H9 (cell line): ENCODE measurements around the gene KLF2. TPM values are rescaled to one million over a fixed set of nuclear protein-coding genes. Genes with fewer than 3 reads are reported as not detected.
A peak's percentile ranks its signal among the peaks of the same experiment; 100 is the strongest.

Experiments
- DNase-seq: peaks from one replicate; pipeline ENCODE4 v3.0.0-alpha.2; 2017
- H2AFZ ChIP-seq: one replicate; pipeline ENCODE4 v1.6.1; 2013; ENCODE audit warnings: mild to moderate bottlenecking, low read length, control low read depth, moderate library complexity
- H2AK5ac ChIP-seq: 2 replicates; pipeline ENCODE4 v1.6.1; 2013; ENCODE audit warnings: low read length, control low read depth, mixed read lengths; ENCODE audit not compliant: insufficient read length
- H2BK120ac ChIP-seq: one replicate; pipeline ENCODE4 v1.6.1; 2013; ENCODE audit warnings: low read depth, mild to moderate bottlenecking, low read length, control low read depth, inconsistent platforms; ENCODE audit not compliant: poor library complexity, severe bottlenecking
- H2BK12ac ChIP-seq: 2 replicates; pipeline ENCODE4 v1.6.1; 2013; ENCODE audit warnings: low read length, control low read depth, mixed read lengths, low read depth; ENCODE audit not compliant: insufficient read length
- H2BK15ac ChIP-seq: 2 replicates; pipeline ENCODE4 v1.6.1; 2013; ENCODE audit warnings: low read depth, low read length, control low read depth
- H2BK20ac ChIP-seq: one replicate; pipeline ENCODE4 v1.6.1; 2013; ENCODE audit warnings: low read depth, mild to moderate bottlenecking, low read length, control low read depth, inconsistent platforms; ENCODE audit not compliant: poor library complexity, severe bottlenecking
- H2BK5ac ChIP-seq: 2 replicates; pipeline ENCODE4 v1.6.1; 2013; ENCODE audit warnings: low read length, control low read depth, mixed read lengths; ENCODE audit not compliant: insufficient read length
- H3K14ac ChIP-seq: 2 replicates; pipeline ENCODE4 v1.6.1; 2013; ENCODE audit warnings: low read length, control low read depth; ENCODE audit not compliant: insufficient read depth
- H3K18ac ChIP-seq: 2 replicates; pipeline ENCODE4 v1.6.1; 2013; ENCODE audit warnings: low read depth, mild to moderate bottlenecking, mixed read lengths, low read length, control low read depth; ENCODE audit not compliant: insufficient read length
- H3K23ac ChIP-seq: 2 replicates; pipeline ENCODE4 v1.6.1; 2013; ENCODE audit warnings: low read length, control low read depth, mixed read lengths, low read depth; ENCODE audit not compliant: insufficient read length
- H3K23me2 ChIP-seq: 2 replicates; pipeline ENCODE4 v1.6.1; 2013; ENCODE audit warnings: low read depth, mild to moderate bottlenecking, mixed read lengths, low read length, control low read depth; ENCODE audit not compliant: insufficient read length, poor library complexity, severe bottlenecking
- H3K27ac ChIP-seq: 2 replicates; pipeline ENCODE4 v1.5.1; 2013; ENCODE audit warnings: low read length, control low read depth, mixed read lengths, low read depth; ENCODE audit not compliant: insufficient read length
- H3K27me3 ChIP-seq: 2 replicates; pipeline ENCODE4 v1.6.1; 2013; ENCODE audit warnings: low read length, control low read depth, inconsistent platforms; ENCODE audit not compliant: insufficient read depth
- H3K4ac ChIP-seq: 2 replicates; pipeline ENCODE4 v1.6.1; 2013; ENCODE audit warnings: low read depth, mild to moderate bottlenecking, control low read depth, inconsistent platforms, low read length, moderate library complexity
- H3K4me1 ChIP-seq: 2 replicates; pipeline ENCODE4 v1.6.1; 2013; ENCODE audit warnings: low read length, control low read depth, inconsistent platforms; ENCODE audit not compliant: insufficient read depth
- H3K4me2 ChIP-seq: 2 replicates; pipeline ENCODE4 v1.6.1; 2013; ENCODE audit warnings: low read length, control low read depth, mixed read lengths; ENCODE audit not compliant: insufficient read length, insufficient read depth
- H3K56ac ChIP-seq: 2 replicates; pipeline ENCODE4 v1.6.1; 2013; ENCODE audit warnings: low read depth, mild to moderate bottlenecking, mixed read lengths, low read length, control low read depth; ENCODE audit not compliant: insufficient read length
- H3K79me1 ChIP-seq: 2 replicates; pipeline ENCODE4 v1.6.1; 2013; ENCODE audit warnings: low read depth, mild to moderate bottlenecking, moderate library complexity, low read length, control low read depth, inconsistent platforms; ENCODE audit not compliant: insufficient read depth, poor library complexity, severe bottlenecking
- H3K79me2 ChIP-seq: 2 replicates; pipeline ENCODE4 v1.6.1; 2013; ENCODE audit warnings: low read length, control low read depth, inconsistent platforms; ENCODE audit not compliant: insufficient read depth
- H3K9ac ChIP-seq: 2 replicates; pipeline ENCODE4 v1.6.1; 2013; ENCODE audit warnings: low read length, control low read depth, mixed read lengths; ENCODE audit not compliant: insufficient read length; ENCODE audit errors: extremely low read depth
- H3K9me3 ChIP-seq: one replicate; pipeline ENCODE4 v1.6.1; 2013; ENCODE audit warnings: low read depth, low read length, inconsistent platforms; ENCODE audit not compliant: control insufficient read depth
- H3T11ph ChIP-seq: one replicate; pipeline ENCODE4 v1.6.1; 2013; ENCODE audit warnings: mild to moderate bottlenecking, low read length, control low read depth, inconsistent platforms
- H4K20me1 ChIP-seq: one replicate; pipeline ENCODE4 v1.6.1; 2013; ENCODE audit not compliant: control insufficient read depth, insufficient read length, insufficient read depth
- H4K5ac ChIP-seq: 2 replicates; pipeline ENCODE4 v1.6.1; 2013; ENCODE audit warnings: low read depth, mild to moderate bottlenecking, mixed read lengths, low read length, control low read depth; ENCODE audit not compliant: insufficient read length
- H4K8ac ChIP-seq: replicated peaks from 2 replicates; pipeline ENCODE4 v1.6.1; 2013; ENCODE audit warnings: low read length, control low read depth, mixed read lengths, low read depth; ENCODE audit not compliant: insufficient read length
- H4K91ac ChIP-seq: 2 replicates; pipeline ENCODE4 v1.6.1; 2013; ENCODE audit warnings: low read depth, mild to moderate bottlenecking, moderate library complexity, mixed read lengths, low read length, control low read depth; ENCODE audit not compliant: insufficient read length
- H3K27ac Mint-ChIP-seq, 3 experiments: 2 replicates in 2 of 3; 3 replicates in 1 of 3; pipeline ENCODE4 v1.8.0; 2020 to 2021; ENCODE audit warnings: mixed read lengths in 3 of 3, mild to moderate bottlenecking in 1 of 3, moderate library complexity in 1 of 3
- H3K27me3 Mint-ChIP-seq: 2 replicates; pipeline ENCODE4 v1.8.0; 2021; ENCODE audit warnings: low read depth, mild to moderate bottlenecking, moderate library complexity, mixed read lengths
- H3K36me3 Mint-ChIP-seq, 3 experiments: 2 replicates in 2 of 3; 3 replicates in 1 of 3; pipeline ENCODE4 v1.8.0; 2020 to 2021; ENCODE audit warnings: low read depth in 3 of 3, mixed read lengths in 3 of 3; ENCODE audit not compliant: insufficient read depth in 1 of 3
- H3K4me1 Mint-ChIP-seq, 2 experiments: 2 replicates each; pipeline ENCODE4 v1.8.0; 2020; ENCODE audit warnings: mixed read lengths in 2 of 2
- H3K4me3 Mint-ChIP-seq, 2 experiments: 2 replicates in 1 of 2; 3 replicates in 1 of 2; pipeline ENCODE4 v1.8.0; 2020 to 2021; ENCODE audit warnings: mild to moderate bottlenecking in 2 of 2, mixed read lengths in 2 of 2, moderate library complexity in 1 of 2
- H3K9me3 Mint-ChIP-seq, 2 experiments: 2 replicates in 1 of 2; 3 replicates in 1 of 2; pipeline ENCODE4 v1.8.0; 2020; ENCODE audit warnings: mild to moderate bottlenecking in 2 of 2, mixed read lengths in 2 of 2, moderate library complexity in 1 of 2
- CTCF ChIP-seq: fragments of 200-600 bp; sonication (generic); conservative IDR thresholded peaks from 3 replicates; pipeline ENCODE4 v1.8.0; 2021; ENCODE audit warnings: antibody characterized with exemption, mild to moderate bottlenecking
- WGBS: extraction: QIAGEN DNeasy Blood & Tissue Kit; methylation state at CpG from one replicate; pipeline ENCODE4 v1.1.7; 2013; ENCODE audit warnings: missing lambda C conversion rate, low lambda C conversion rate, mixed read lengths; ENCODE audit not compliant: insufficient read length; ENCODE audit errors: extremely low coverage; 5-methylcytosine and 5-hydroxymethylcytosine counted together
- total RNA-seq: library from RNA; stranded (reverse); gene quantifications from 2 replicates; pipeline ENCODE4 v1.2.1, GENCODE V29; 2021

Gene KLF2
- total RNA-seq, 1 experiment from 2014 or later: 0.33 TPM

- Histone ChIP-seq H2BK15ac (no peak overlapping the region), H2BK12ac (no peak overlapping the region), H3K23ac (no peak overlapping the region), H2BK120ac (no peak overlapping the region), H3T11ph (no peak overlapping the region), H2BK20ac (no peak overlapping the region), H3K79me1 (no peaks in the 10 kb centered on the region), H3K14ac (no peak overlapping the region; the same call in 1 of the 2 replicates), H3K27ac (no peak overlapping the region), H3K4me1 (no peaks in the 10 kb centered on the region), H3K23me2 (no peaks in the 10 kb centered on the region), H3K27me3 (no peaks in the 10 kb centered on the region), H3K18ac (no peak overlapping the region), H2AFZ (no peak overlapping the region), H4K91ac (no peak overlapping the region), H3K4me2 (no peak overlapping the region), H4K5ac (no peak overlapping the region), H4K20me1 (no peaks in the 10 kb centered on the region), H3K4ac (no peak overlapping the region), H3K79me2 (no peaks in the 10 kb centered on the region), H4K8ac (no peak overlapping the region), H3K56ac (no peak overlapping the region), H2AK5ac (no peak overlapping the region), H3K9me3 (no peaks in the 10 kb centered on the region), H3K9ac (no peak overlapping the region), H2BK5ac (no peak overlapping the region)
- no peak for TF ChIP-seq CTCF
- no CpG with 5 or more reads among the region's 36 CpGs for WGBS
- H3K27ac Mint-ChIP-seq: peak overlapping the region in 1 of 3 experiments; percentile 85; a peak in 3 of 7 replicates
- peaks cover 0 to 21% of the 10 kb centered on the region in 2 experiments; a peak in 2 of 4 replicates for H3K4me1 Mint-ChIP-seq
- DNase-seq: no peak
- H3K36me3 Mint-ChIP-seq: no peaks in the 10 kb centered on the region
- H3K9me3 Mint-ChIP-seq: no peaks in the 10 kb centered on the region; a peak in 1 of 5 replicates
- H3K27me3 Mint-ChIP-seq: peaks cover 4% of the 10 kb centered on the region; the same call in 1 of the 2 replicates
- H3K4me3 Mint-ChIP-seq: no peak overlapping the region
These were observed 41.2 kb upstream of the KLF2 start for GRCh38 chr19:16283210-16284061.
